HG02571 (cell line): ENCODE results near the gene NFILZ.

Source experiments
- ATAC-seq: cut with Tn5 transposase; IDR thresholded peaks from one replicate; pipeline ENCODE4 v1.9.1; 2021; ENCODE audit warnings: mild to moderate bottlenecking, moderate library complexity; ENCODE audit not compliant: unreplicated experiment

NFILZ gene

GRCh38 chr19:8641221-8641907 is 10.9 kb downstream of the NFILZ start:
- ATAC-seq = no peak

GRCh38 chr19:8641908-8642547 is 11.6 kb downstream of the NFILZ start:
- ATAC-seq = no peak

GRCh38 chr19:8642561-8642960 is 12.1 kb downstream of the NFILZ start:
- no peak for ATAC-seq

- ATAC-seq = no peak
Measured at GRCh38 chr19:8643860-8644653, 13.6 kb downstream of the NFILZ start.

GRCh38 chr19:8648240-8648639 is 17.8 kb downstream of the NFILZ start:
- ATAC-seq = no peak

- no peak for ATAC-seq
Measured at GRCh38 chr19:8654591-8655339, 24.3 kb downstream of the NFILZ start.

GRCh38 chr19:8655340-8655709 is 24.9 kb downstream of the NFILZ start:
- ATAC-seq = no peak

GRCh38 chr19:8657869-8658268 is 27.4 kb downstream of the NFILZ start:
- ATAC-seq = no peak

GRCh38 chr19:8659905-8660304 is 29.5 kb downstream of the NFILZ start:
- no peak for ATAC-seq

GRCh38 chr19:8662263-8662662 is 31.8 kb downstream of the NFILZ start:
- no peak for ATAC-seq

- no peak for ATAC-seq
Measured at GRCh38 chr19:8663920-8664670, 33.7 kb downstream of the NFILZ start.

GRCh38 chr19:8664671-8665057 is 34.2 kb downstream of the NFILZ start:
- no peak for ATAC-seq

- ATAC-seq = no peak
Measured at GRCh38 chr19:8665468-8666213, 35.2 kb downstream of the NFILZ start.

GRCh38 chr19:8666814-8667405 is 36.5 kb downstream of the NFILZ start:
- no peak for ATAC-seq

GRCh38 chr19:8673276-8673891 is 43.0 kb downstream of the NFILZ start:
- ATAC-seq = no peak

- ATAC-seq = no peak
Measured at GRCh38 chr19:8675066-8675465, 44.6 kb downstream of the NFILZ start.

GRCh38 chr19:8678244-8678807 is 47.9 kb downstream of the NFILZ start:
- ATAC-seq = no peak
